ENCODE results near the gene LCK.

Gene LCK

DNA sequence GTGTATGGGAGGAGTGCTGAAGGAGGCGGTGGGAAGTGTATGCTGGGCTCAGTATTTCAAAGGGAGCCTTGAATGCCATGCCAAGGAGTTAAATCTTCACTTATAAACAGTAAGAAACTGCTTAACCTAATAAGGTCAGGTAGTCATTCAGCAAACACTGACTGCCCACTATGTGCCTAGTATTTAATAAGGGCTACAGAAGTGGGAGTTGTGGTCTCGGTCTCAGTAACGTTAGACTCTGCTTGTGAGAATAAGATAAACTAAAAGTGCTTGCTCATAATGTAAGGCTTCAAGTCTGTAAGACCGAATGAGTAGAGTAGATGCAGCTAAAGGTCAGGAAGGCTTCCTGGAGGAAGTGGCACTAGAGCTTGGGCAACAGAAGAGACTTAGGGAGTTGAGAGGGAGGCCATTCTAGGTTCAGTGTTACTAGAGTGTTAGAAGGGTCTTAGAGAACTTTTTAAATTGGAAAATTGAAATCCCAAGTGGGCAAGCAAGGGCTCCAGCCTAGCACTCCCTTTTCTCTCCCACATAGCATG lies 78.9 kb downstream of the LCK start:
- no peak for DNase-seq

DNA sequence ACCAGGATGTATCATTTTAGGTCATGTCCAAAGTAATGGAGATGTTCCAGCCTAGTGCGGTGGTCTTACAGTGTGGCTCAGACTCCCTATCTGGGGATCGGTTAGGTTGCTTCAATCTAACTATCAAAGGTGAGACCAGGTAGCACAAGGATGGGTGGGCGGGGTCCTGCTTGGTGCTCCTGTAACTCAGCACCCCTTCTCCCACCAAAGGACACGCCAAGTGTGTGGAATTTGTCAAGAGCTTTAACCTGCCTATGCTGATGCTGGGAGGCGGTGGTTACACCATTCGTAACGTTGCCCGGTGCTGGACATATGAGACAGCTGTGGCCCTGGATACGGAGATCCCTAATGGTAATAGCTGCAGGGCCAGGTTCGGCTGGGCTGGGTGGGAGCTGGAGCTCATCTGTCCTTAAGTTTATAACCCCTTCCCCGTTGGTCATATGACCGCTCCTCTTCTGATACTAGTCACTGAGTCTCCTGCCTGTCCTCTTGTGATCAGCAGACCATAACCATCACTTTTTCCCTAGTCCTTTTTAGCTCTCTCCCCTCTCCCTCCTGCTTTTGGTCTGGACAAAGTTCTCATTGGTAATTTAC lies 79.6 kb downstream of the LCK start:
- DNase-seq: no peak

DNA sequence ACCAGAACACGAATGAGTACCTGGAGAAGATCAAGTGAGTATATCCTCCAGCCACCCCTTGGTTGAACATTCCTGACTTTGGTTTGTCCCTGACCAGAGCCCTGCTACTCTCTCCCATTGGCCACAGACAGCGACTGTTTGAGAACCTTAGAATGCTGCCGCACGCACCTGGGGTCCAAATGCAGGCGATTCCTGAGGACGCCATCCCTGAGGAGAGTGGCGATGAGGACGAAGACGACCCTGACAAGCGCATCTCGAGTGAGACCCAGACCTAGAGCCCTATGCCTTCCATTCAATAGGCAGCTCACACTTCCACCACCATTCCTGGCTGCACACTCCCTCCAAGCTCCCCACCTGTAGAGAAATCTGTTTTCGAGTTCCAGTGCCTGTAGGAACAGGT lies 80.5 kb downstream of the LCK start:
- no peak for DNase-seq

DNA sequence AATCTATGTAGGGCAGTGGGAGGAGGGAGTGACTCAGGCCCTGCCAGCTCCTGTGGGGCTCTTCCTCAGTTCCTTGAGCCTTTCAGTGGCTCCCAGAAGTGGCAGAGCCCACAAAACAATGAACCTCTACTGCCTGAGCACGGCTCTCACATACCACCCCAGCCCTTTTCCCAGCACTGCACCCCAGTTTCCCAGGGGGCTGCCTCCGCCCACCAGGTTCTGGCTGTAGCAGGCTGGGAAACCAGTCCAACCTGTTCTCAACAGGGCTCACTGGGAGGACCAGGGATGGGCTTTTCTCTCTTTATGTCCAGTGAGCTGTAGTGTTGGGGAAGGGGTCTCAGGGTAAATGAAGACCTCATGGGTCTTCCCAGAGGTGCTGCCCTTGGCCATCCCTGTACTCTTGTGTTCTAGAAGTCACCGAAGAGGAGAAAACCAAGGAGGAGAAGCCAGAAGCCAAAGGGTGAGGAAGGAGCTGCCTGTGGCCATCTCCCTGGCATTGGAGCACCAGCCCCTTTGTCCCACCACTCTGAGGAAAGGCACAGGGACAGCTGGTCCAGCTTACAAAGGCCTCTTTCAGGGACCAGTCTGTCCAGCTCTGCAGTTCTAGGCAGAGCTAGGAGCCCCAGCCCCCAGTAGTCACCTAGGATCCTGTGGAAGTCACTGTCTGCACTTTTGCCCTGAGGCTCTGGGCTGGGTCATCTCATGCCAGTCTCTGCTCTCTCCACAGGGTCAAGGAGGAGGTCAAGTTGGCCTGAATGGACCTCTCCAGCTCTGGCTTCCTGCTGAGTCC lies 81.4 kb downstream of the LCK start:
- no peak for DNase-seq

DNA sequence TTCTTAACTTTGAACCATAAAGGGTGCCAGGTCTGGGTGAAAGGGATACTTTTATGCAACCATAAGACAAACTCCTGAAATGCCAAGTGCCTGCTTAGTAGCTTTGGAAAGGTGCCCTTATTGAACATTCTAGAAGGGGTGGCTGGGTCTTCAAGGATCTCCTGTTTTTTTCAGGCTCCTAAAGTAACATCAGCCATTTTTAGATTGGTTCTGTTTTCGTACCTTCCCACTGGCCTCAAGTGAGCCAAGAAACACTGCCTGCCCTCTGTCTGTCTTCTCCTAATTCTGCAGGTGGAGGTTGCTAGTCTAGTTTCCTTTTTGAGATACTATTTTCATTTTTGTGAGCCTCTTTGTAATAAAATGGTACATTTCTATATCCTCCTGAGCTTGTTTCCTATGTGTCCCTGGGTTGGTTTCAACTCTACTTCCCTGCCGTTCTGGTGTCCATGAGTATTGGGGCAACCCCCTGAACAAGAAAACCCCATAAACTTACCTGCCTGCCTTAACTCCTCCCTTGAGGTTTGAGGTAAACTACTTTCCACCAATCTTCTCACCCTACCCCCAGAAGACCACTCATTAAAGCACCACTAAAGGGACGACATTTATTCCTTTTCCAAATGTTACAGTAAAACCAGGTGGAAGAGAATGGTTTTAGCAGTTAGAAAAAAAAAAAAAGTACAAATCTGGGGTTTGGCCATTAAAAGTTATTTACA lies 82.3 kb downstream of the LCK start:
- no peak for DNase-seq

DNA sequence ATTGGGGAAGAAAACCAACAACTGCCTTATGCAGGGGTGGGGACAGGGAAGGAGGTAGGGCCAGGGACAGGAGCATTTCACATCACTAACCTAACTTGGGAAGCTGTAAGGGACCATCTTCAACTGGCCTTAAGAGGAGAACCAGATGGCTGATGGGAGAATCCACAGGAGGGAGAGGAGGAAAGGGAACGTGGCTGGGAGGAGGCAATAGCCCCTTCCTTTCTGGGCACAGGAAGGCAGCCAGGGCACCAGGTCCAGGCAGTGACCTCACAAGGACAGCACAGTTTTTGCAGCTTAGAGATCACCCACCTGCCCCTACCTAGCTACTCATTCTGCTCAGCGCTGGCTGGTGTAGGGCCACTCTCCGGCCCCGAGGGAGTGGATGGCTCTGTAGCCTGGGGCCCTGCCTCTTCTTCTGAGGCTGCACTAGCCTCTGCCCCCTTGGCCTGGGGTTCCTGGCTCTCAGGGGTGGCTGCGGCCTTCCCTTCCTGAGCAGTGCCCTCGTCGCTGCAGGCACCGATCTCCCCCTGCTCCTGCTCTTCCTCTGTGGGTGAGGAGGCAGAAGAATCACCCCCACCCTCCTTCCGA lies 83.3 kb downstream of the LCK start:
- no peak for DNase-seq

DNA sequence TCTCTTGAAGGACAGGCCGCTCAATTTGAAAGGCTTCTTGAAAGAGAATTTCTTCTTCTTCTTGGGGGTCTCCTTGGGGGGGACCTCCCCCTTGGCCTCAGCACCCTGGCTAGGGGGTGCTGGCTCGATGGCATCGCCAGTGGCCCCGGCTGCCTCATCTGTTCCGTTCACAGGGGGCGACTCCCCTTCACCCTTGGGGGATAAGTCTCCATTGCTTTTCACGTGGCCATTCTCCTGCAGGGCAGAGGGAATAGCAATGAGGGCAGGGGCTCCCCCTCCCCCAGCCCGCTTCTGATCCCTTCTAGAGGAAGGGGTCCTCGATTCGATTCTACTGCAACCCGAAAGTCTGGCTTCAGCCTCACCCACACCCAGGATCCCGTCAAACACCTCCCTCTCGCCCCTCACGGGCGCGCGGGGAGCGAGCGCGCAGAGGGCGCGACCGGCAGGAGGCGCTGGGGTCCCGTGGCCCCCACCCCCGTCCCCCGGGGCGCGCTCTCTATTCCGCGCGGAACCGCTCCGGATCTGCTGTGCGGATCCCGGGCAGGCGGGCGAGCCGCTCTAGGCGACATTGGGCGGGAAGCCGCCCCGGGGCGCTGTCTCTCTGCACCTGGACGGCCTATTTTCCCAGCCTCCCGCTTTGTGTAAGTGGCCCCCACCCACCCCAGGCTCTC lies 83.9 kb downstream of the LCK start:
- peak; percentile 82 for DNase-seq

DNA sequence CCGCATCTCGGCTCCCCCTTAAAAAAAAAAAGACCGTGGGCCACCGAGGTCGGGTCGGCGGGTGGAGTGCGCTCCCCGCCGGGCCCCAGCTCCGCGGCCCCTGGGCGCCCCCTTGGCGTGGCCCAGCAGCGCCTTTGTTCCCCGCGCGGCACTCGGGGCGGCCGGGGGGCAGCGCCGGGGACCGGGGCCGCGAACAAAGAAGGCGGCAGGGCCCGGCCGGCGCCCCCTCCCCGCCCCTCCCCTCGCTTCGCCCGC lies 84.4 kb downstream of the LCK start:
- DNase-seq: no peak

Measured in activated T-cell treated with anti-CD3 and anti-CD28 coated beads, Interleukin-2, amount 50 U/mL, for 1 hour (primary cell).